HEK293 (cell line): ENCODE measurements around the gene GNAI1.

Experiments used
- CTCF ChIA-PET: fragments of 350-600 bp; formaldehyde crosslinking; extraction: SDS; loops from one replicate; lab custom pipeline; 2021; ENCODE audit warnings: antibody characterized with exemption; lab: Yijun Ruan, JAX
- POLR2A ChIA-PET: fragments of 300-600 bp; formaldehyde crosslinking; extraction: SDS; loops from one replicate; lab custom pipeline; 2020; ENCODE audit warnings: antibody characterized with exemption, inconsistent platforms; lab: Yijun Ruan, JAX
- H3K27ac ChIP-seq: fragments of 200-500 bp; sonication (Bioruptor generic); 2 replicates; pipeline ENCODE4 v1.5.1; 2014; ENCODE audit warnings: low read depth, low read length, control low read depth, inconsistent platforms; ENCODE audit errors: extremely low read depth
- H3K36me3 ChIP-seq, 2 experiments: fragments of 200-500 bp in 1 of 2; sonication (Bioruptor generic) in 1 of 2; 1 replicate in 1 of 2; 2 replicates in 1 of 2; pipeline ENCODE4 v1.5.1; 2014 to 2017; ENCODE audit warnings: inconsistent platforms in 2 of 2, low read length in 2 of 2; ENCODE audit not compliant: control insufficient read depth in 2 of 2, insufficient read depth in 1 of 2
- H3K4me1 ChIP-seq: fragments of 200-500 bp; sonication (Bioruptor generic); 2 replicates; pipeline ENCODE4 v1.5.1; 2014; ENCODE audit warnings: mild to moderate bottlenecking, low read length, inconsistent platforms; ENCODE audit not compliant: control insufficient read depth, insufficient read depth
- H3K4me3 ChIP-seq: 2 replicates; pipeline ENCODE4 v1.5.1; 2011; ENCODE audit warnings: low read depth, mild to moderate bottlenecking, control low read depth, low read length, moderate library complexity
- H3K9me3 ChIP-seq: fragments of 200-500 bp; sonication (Bioruptor generic); 2 replicates; pipeline ENCODE4 v1.5.1; 2014; ENCODE audit warnings: low read depth, low read length, inconsistent platforms; ENCODE audit not compliant: control insufficient read depth, insufficient read depth
- GLIS2 ChIP-seq: fragments of 450-650 bp; formaldehyde crosslinking; IDR thresholded peaks from 2 replicates; pipeline ENCODE4 v1.5.1; 2016; ENCODE audit warnings: missing biosample characterization, missing genetic modification characterization
- MEIS1 ChIP-seq: sonication (generic); formaldehyde crosslinking; IDR thresholded peaks from 2 replicates; pipeline ENCODE4 v1.8.1; 2022; ENCODE audit warnings: missing genetic modification reagents, mild to moderate bottlenecking, borderline replicate concordance
- ZBTB17 ChIP-seq: fragments of 450-650 bp; formaldehyde crosslinking; IDR thresholded peaks from 2 replicates; pipeline ENCODE4 v1.5.1; 2016; ENCODE audit warnings: missing biosample characterization, missing genetic modification characterization
- ZBTB7A ChIP-seq: fragments of 450-650 bp; formaldehyde crosslinking; IDR thresholded peaks from 2 replicates; pipeline ENCODE4 v1.5.1; 2016; ENCODE audit warnings: low read depth, missing biosample characterization, missing genetic modification characterization
- ZNF10 ChIP-seq: fragments of 450-650 bp; formaldehyde crosslinking; IDR thresholded peaks from 2 replicates; pipeline ENCODE4 v1.5.1; 2017; ENCODE audit warnings: missing biosample characterization, missing genetic modification characterization
- ZNF248 ChIP-seq: fragments of 450-650 bp; formaldehyde crosslinking; IDR thresholded peaks from 2 replicates; pipeline ENCODE4 v1.5.1; 2017; ENCODE audit warnings: missing biosample characterization, missing genetic modification characterization
- ZNF473 ChIP-seq: fragments of 450-650 bp; formaldehyde crosslinking; IDR thresholded peaks from 2 replicates; pipeline ENCODE4 v1.5.1; 2017; ENCODE audit warnings: missing biosample characterization, missing genetic modification characterization
- ZNF529 ChIP-seq: fragments of 450-650 bp; formaldehyde crosslinking; IDR thresholded peaks from 2 replicates; pipeline ENCODE4 v1.5.1; 2017; ENCODE audit warnings: missing genetic modification characterization, missing biosample characterization; ENCODE audit not compliant: insufficient replicate concordance
- ZNF548 ChIP-seq: fragments of 450-650 bp; formaldehyde crosslinking; IDR thresholded peaks from 2 replicates; pipeline ENCODE4 v1.5.1; 2016; ENCODE audit warnings: missing biosample characterization, missing genetic modification characterization
- ZNF558 ChIP-seq: fragments of 450-650 bp; formaldehyde crosslinking; IDR thresholded peaks from 2 replicates; pipeline ENCODE4 v1.5.1; 2016; ENCODE audit warnings: missing biosample characterization, missing genetic modification characterization
- ZNF596 ChIP-seq: fragments of 450-650 bp; IDR thresholded peaks from 2 replicates; pipeline ENCODE4 v1.5.0; 2018; ENCODE audit warnings: missing biosample characterization, mild to moderate bottlenecking, missing genetic modification characterization, moderate library complexity
- ZNF610 ChIP-seq: fragments of 450-650 bp; formaldehyde crosslinking; IDR thresholded peaks from 2 replicates; pipeline ENCODE4 v1.5.1; 2016; ENCODE audit warnings: missing biosample characterization, missing genetic modification characterization, borderline replicate concordance
- ZNF626 ChIP-seq: fragments of 450-650 bp; sonication (Bioruptor Pico); formaldehyde crosslinking; IDR thresholded peaks from 2 replicates; pipeline ENCODE4 v1.5.1; 2018; ENCODE audit warnings: missing biosample characterization, missing genetic modification characterization, inconsistent platforms
- TF ChIP-seq, protein P1 (sequence below): fragments of 450-650 bp; formaldehyde crosslinking; IDR thresholded peaks from 2 replicates; pipeline ENCODE4 v1.5.1; 2016; ENCODE audit warnings: missing biosample characterization, missing genetic modification characterization

The GNAI1 gene

DNA sequence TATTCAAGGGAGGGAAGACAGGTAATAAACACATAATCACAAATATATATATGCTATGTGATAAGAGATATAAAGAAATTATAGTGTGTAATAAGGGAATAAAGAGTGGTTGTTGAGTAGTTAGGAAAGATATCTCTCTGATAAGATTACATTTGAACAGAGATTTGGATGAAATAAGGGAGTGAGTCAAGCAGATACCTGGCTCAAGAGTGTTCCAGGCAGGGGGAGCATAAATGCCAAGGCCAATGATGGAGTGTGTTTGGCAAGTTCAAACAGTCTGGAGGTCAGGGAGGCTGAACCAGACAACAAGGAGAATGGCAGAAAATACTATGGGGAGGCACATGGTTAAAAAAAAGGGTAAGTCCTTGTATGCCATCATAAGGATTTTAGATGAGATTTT, 4.8 kb upstream of the GNAI1 start (continued):
- TF ChIP-seq ZBTB7A (tag by site-specific recombination): no peak
- TF ChIP-seq, protein P1, sequence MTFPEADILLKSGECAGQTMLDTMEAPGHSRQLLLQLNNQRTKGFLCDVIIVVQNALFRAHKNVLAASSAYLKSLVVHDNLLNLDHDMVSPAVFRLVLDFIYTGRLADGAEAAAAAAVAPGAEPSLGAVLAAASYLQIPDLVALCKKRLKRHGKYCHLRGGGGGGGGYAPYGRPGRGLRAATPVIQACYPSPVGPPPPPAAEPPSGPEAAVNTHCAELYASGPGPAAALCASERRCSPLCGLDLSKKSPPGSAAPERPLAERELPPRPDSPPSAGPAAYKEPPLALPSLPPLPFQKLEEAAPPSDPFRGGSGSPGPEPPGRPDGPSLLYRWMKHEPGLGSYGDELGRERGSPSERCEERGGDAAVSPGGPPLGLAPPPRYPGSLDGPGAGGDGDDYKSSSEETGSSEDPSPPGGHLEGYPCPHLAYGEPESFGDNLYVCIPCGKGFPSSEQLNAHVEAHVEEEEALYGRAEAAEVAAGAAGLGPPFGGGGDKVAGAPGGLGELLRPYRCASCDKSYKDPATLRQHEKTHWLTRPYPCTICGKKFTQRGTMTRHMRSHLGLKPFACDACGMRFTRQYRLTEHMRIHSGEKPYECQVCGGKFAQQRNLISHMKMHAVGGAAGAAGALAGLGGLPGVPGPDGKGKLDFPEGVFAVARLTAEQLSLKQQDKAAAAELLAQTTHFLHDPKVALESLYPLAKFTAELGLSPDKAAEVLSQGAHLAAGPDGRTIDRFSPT (tag by site-specific recombination): no peak
- TF ChIP-seq ZNF10 (tag by site-specific recombination): no peak

DNA sequence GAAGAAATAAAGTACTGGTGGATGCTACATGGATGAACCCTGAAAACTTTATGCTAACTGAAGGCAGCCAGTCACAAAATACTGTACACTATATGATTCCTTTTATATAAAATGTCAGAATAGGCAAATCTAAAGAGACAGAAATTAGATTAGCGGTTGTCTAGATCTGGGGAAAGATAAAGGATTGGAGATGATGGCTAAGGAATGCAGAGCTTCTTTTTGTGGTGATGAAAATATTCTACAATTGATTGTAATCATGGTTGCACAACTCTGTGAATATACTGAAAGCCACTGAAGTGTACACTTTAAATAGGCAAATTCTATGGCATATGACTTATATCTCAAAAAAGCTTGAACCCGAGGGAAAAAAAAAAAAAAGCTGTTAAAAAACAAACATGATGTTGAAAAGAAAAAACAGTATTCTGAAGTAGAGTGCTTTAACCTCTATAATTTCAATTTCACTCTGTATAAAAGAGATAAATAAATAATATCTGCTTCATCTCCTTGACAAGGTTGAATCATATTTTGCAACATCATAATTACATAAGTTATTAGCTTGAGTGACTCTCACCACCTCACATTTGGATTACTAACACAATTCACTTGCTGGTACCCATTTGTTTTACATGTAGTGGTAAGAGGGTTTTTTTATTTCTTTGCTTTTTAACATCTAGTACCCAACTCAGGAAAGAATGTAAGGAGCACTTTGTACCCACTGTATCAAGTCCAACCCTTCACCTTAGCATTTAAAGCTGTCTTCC, 2.8 kb upstream of the GNAI1 start:
- CTCF ChIA-PET: interaction anchor here (0.6 to 1.1 kb wide), 4 partner anchors 33 to 222 kb away, joined by 3 to 4 read pairs (median 3); no protein-coding TSS in a partner anchor
- no peak overlapping the region for H3K4me3 ChIP-seq

DNA sequence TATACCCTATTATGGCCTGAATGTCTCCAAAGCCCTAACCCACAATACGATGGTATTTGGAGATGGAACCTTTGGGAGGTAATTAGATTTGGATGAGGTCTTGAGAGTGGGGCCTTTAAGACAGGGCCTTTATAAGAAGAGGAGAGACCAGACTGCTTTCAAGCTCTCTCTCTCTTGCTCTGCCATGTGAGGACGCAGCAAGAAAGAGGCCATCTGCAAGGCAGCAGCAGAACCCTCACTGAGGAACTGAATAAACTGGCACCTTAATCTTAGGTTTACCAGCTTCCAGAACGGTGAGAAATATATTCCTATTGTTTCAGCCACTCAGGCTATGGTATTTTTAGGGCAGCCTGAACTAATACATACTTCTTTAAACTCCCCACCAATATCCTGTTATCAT, 2.0 kb upstream of the GNAI1 start:
- H3K9me3 ChIP-seq: no peaks in the 10 kb centered on the region
- H3K36me3 ChIP-seq: no peaks in the 10 kb centered on the region
- POLR2A ChIA-PET: no interaction called here
- H3K27ac ChIP-seq: no peak overlapping the region
- TF ChIP-seq ZNF610 (tag by site-specific recombination) (no peak), GLIS2 (tag by site-specific recombination) (no peak), ZNF596 (no peak), ZNF626 (tag by site-specific recombination) (no peak), MEIS1 (no peak)
- TF ChIP-seq, all 188 proteins: peak for 0
- CTCF ChIA-PET: interaction anchor here (0.9 to 1.1 kb wide), 2 partner anchors 33 to 37 kb away, joined by 3 read pairs; no protein-coding TSS in a partner anchor
- peaks cover 6% of the 10 kb centered on the region for H3K4me1 ChIP-seq
- no peak overlapping the region for H3K4me3 ChIP-seq

More for the DNA sequence above, 2.8 kb upstream of the GNAI1 start:
- no peaks in the 10 kb centered on the region for H3K9me3 ChIP-seq
- POLR2A ChIA-PET: no interaction called here
- no peaks in the 10 kb centered on the region for H3K36me3 ChIP-seq
- no peak overlapping the region for H3K27ac ChIP-seq
- no peak for TF ChIP-seq ZNF248 (tag by site-specific recombination)
- peaks cover 5% of the 10 kb centered on the region for H3K4me1 ChIP-seq

DNA sequence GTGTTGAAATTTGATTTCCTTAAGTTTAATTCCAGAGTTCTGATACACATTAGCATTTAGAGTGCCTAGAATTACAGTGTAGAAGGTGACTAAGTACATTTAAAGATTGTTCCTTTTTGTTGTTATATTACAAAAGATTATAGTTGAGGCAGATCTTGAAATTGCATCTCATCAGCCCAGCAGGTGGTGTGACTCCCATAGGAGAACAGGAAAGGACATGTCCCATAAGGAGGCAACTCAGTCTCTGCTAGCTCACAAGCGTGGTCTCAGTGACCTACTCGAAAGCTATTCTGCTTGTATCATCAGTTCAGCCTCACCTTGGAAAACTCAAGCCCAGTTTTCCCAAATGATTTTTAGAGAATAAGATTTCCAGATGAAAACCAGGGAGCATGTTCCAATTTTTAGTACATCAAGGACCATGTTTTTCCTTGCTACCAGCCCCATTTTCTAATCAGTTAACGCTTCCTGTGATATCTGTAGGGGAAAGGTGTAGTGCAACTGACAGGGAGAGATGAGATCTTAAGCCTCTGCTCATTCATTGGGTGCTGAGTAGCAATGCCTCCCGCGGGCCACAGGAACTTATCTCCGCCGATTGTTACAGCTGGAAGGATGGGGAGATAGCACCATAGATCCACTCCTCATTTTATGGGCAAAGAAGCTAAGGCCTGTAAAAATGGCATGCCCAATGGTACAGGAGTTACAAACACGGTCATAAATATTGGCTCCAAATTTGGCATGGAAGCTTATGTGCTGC, 1.1 kb upstream of the GNAI1 start:
- CTCF ChIA-PET: interaction anchor here (0.6 to 1.5 kb wide), 13 partner anchors 10 to 849 kb away, joined by 3 to 5 read pairs (median 3); no protein-coding TSS in a partner anchor
- H3K4me3 ChIP-seq: no peak overlapping the region
- TF ChIP-seq ZNF558 (tag by site-specific recombination): no peak
- no peak for TF ChIP-seq ZNF529 (tag by site-specific recombination)
- TF ChIP-seq ZNF473 (tag by site-specific recombination): no peak
- TF ChIP-seq ZNF548: no peak
- TF ChIP-seq ZBTB17 (tag by site-specific recombination): 0 out of 2 replicates have a peak, but pooled peaks have one; percentile 9
- H3K27ac ChIP-seq: no peak overlapping the region; the same call in 1 of the 2 replicates
- H3K36me3 ChIP-seq: no peaks in the 10 kb centered on the region
- H3K4me1 ChIP-seq: peaks cover 6% of the 10 kb centered on the region
- POLR2A ChIA-PET: interaction anchor here (0.5 to 1.7 kb wide), 6 partner anchors 10 to 1212 kb away, joined by 3 to 8 read pairs (median 4); no protein-coding TSS in a partner anchor
- no peaks in the 10 kb centered on the region for H3K9me3 ChIP-seq
